Measurements from ENCODE around the gene ZNF814. TPM values are rescaled to one million over a fixed set of nuclear protein-coding genes. Genes with fewer than 3 reads are reported as not detected.
A peak's percentile ranks its signal among the peaks of the same experiment; 100 is the strongest.
"Not testable (repeated sequence)": the region's sequence is repeated elsewhere in the genome, so short reads cannot be mapped to it uniquely, and the experiment has no call there.

ZNF814 gene
- total and polyA plus RNA-seq, 2 experiments from 2014 or later: 80.4 to 86.9 TPM

DNA sequence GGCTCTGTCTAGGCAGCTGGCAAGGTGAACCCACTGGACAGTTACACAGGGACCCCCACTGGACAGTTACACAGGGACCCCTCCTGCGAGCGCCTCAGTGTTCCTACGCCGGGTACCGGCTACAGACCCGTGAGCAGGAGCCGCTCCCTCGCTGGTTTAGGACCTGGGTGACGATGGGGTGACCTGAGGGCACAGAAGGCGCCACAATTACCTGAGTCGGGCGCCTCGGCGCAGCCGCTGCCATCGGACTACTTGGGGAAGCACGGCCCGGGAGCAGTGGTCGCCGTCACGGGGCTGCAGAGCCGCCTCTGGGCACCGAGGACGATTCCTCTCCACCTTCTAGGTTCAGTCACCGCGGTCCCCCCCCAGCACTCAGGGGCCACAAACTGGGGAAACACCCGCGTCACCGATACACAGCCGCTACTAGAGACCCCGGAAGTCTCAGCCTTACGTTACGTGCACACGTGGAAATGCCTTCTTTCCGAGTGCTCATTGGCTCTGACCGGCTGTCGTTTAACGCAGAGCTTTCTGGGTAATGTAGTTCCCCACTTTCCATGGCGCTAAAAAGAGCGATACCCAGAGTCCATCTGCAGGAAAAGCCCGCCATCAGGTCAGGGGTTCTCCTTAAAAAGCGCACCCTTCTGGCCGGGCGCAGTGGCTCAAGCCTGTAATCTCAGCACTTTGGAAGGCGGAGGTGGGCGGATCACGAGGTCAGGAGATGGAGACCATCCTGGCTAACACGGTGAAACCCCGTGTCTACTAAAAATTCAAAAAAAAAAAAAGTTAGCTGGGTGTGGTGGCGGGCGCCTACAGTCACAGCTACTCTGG is 27.5 kb upstream of the ZNF814 start, which contains the start of gene ZNF417:
Gene ZNF417 (minus strand): TSS at position 425 of the 828 bp plus-strand sequence. CDS start 181 bp downstream, at position 244.
- TF ChIP-seq, protein P1, sequence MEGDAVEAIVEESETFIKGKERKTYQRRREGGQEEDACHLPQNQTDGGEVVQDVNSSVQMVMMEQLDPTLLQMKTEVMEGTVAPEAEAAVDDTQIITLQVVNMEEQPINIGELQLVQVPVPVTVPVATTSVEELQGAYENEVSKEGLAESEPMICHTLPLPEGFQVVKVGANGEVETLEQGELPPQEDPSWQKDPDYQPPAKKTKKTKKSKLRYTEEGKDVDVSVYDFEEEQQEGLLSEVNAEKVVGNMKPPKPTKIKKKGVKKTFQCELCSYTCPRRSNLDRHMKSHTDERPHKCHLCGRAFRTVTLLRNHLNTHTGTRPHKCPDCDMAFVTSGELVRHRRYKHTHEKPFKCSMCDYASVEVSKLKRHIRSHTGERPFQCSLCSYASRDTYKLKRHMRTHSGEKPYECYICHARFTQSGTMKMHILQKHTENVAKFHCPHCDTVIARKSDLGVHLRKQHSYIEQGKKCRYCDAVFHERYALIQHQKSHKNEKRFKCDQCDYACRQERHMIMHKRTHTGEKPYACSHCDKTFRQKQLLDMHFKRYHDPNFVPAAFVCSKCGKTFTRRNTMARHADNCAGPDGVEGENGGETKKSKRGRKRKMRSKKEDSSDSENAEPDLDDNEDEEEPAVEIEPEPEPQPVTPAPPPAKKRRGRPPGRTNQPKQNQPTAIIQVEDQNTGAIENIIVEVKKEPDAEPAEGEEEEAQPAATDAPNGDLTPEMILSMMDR (conservative IDR thresholded peaks at IDR 0.05; ENCODE audit: low read depth in 2 of 2): peak; percentile 60 to 73
- TF ChIP-seq POLR2AphosphoS5 (IDR thresholded peaks at IDR 0.05; ENCODE audit: low read depth): peak; percentile 87
- peak; percentile 90 for TF ChIP-seq CREB1 (CRISPR knock-in tag; IDR thresholded peaks at IDR 0.05; ENCODE audit: low read depth)
- TF ChIP-seq, protein P2, sequence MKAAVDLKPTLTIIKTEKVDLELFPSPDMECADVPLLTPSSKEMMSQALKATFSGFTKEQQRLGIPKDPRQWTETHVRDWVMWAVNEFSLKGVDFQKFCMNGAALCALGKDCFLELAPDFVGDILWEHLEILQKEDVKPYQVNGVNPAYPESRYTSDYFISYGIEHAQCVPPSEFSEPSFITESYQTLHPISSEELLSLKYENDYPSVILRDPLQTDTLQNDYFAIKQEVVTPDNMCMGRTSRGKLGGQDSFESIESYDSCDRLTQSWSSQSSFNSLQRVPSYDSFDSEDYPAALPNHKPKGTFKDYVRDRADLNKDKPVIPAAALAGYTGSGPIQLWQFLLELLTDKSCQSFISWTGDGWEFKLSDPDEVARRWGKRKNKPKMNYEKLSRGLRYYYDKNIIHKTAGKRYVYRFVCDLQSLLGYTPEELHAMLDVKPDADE (IDR thresholded peaks at IDR 0.05): peak; percentile 96
- ATAC-seq: peak; percentile 97
- not testable (repeated sequence) for H3K9me2 ChIP-seq (ENCODE audit: insufficient read depth); H4K20me1 ChIP-seq (replicated peaks; ENCODE audit: insufficient read depth); H3K27me3 ChIP-seq (ENCODE audit: insufficient read depth); H3K9me3 Mint-ChIP-seq; H3K36me3 ChIP-seq (ENCODE audit: insufficient read depth)
- Histone ChIP-seq H3K4me3 (peak within 1 kb of the TSS; percentile 94), H3K4me1 (ENCODE audit: insufficient read depth) (peaks cover 12% of the 10 kb centered on the region), H3K27ac (ENCODE audit: low read depth) (peak within 1 kb of the TSS; percentile 89), H3K79me2 (replicated peaks; ENCODE audit: insufficient read depth) (peaks cover 34% of the 10 kb centered on the region), H3K4me2 (peak within 1 kb of the TSS; percentile 99), H3F3A (replicated peaks; ENCODE audit: low read depth) (peaks cover 14% of the 10 kb centered on the region), H2AFZ (0 out of 2 replicates have a peak within 1 kb of the TSS, but pooled peaks have one; percentile 59)
- H3K4me1 Mint-ChIP-seq: peaks cover 21% of the 10 kb centered on the region
- peak; percentile 99 for DNase-seq (ENCODE audit: low spot score)
- peak within 1 kb of the TSS; percentile 96 for H3K27ac Mint-ChIP-seq
- peaks cover 66% of the 10 kb centered on the region for H3K36me3 Mint-ChIP-seq (ENCODE audit: low read depth)
- H3K4me3 Mint-ChIP-seq: peak within 1 kb of the TSS; percentile 95
- peaks cover 15% of the 10 kb centered on the region for H3K27me3 Mint-ChIP-seq (ENCODE audit: insufficient read depth, low read depth, poor library complexity)

DNA sequence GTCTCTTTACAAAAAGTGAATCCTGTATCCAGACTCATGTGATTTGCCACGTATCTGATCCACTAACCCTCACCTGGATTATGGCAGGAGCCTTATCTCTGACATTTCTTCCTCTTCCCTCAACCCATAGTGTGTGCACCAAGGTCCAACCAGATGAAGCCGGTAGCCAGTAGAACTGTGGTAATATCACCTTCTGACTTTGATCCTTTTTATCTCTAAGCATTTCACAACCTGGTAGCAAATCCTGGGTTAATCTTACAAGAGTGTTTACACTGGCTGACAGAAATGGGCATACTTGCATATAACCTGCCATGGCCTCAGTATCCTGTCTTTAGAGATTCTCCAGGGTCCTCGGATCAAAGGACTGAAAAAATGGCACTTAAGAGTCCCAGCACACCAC is 25.7 kb upstream of the ZNF814 start:
- Mint-ChIP-seq H3K27me3 (ENCODE audit: insufficient read depth, low read depth, poor library complexity) (peaks cover 12% of the 10 kb centered on the region), H3K4me3 (peak overlapping the region; percentile 95), H3K4me1 (peaks cover 21% of the 10 kb centered on the region), H3K27ac (no peak overlapping the region), H3K9me3 (no peaks in the 10 kb centered on the region), H3K36me3 (ENCODE audit: low read depth) (peaks cover 56% of the 10 kb centered on the region)
- H3K4me2 ChIP-seq: no peak overlapping the region
- no peaks in the 10 kb centered on the region for H3K27me3 ChIP-seq (ENCODE audit: insufficient read depth)
- H3K4me3 ChIP-seq: no peak overlapping the region
- DNase-seq (ENCODE audit: low spot score) (no peak), ATAC-seq (no peak)
- TF ChIP-seq, protein P2 (IDR thresholded peaks at IDR 0.05): no peak
- peaks cover 12% of the 10 kb centered on the region for H4K20me1 ChIP-seq (replicated peaks; ENCODE audit: insufficient read depth)
- H3K27ac ChIP-seq (ENCODE audit: low read depth): no peak overlapping the region
- H3K4me1 ChIP-seq (ENCODE audit: insufficient read depth): peaks cover 12% of the 10 kb centered on the region
- no peak overlapping the region for H2AFZ ChIP-seq
- peaks cover 34% of the 10 kb centered on the region for H3K79me2 ChIP-seq (replicated peaks; ENCODE audit: insufficient read depth)
- H3K9me2 ChIP-seq (ENCODE audit: insufficient read depth): no peaks in the 10 kb centered on the region
- peaks cover 14% of the 10 kb centered on the region for H3F3A ChIP-seq (replicated peaks; ENCODE audit: low read depth)
- peaks cover 6% of the 10 kb centered on the region; the same call in 1 of the 2 replicates for H3K36me3 ChIP-seq (ENCODE audit: insufficient read depth)
